ENCODE measurements around the gene NIPA2.

DNA sequence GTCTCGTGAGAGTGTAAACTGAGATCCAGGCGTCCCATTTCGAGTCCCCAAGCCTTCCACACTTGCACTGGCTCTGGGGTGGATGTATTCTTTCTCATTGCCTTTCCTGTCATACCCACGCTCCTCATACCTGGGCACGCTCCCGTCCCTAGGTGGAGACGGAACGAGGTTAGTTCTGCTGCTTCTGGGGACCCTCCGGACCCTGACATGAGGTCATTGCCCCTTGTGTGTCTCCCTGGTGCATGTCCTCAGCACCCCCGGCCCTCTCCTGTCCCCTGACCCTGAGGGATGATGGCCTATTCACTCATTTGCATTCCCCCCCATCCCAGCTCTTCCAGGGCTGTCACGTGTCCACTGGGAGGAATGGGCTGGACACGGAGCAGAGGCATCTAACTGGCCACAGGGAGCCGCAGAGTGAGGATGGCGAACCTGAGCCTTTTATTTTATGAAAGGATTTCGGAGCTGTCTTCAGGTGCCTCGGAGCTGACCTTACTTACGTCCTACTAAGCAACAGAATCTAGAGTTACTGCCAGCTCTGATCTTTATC, 43.8 kb upstream of the NIPA2 start:
- TF ChIP-seq, protein P1, sequence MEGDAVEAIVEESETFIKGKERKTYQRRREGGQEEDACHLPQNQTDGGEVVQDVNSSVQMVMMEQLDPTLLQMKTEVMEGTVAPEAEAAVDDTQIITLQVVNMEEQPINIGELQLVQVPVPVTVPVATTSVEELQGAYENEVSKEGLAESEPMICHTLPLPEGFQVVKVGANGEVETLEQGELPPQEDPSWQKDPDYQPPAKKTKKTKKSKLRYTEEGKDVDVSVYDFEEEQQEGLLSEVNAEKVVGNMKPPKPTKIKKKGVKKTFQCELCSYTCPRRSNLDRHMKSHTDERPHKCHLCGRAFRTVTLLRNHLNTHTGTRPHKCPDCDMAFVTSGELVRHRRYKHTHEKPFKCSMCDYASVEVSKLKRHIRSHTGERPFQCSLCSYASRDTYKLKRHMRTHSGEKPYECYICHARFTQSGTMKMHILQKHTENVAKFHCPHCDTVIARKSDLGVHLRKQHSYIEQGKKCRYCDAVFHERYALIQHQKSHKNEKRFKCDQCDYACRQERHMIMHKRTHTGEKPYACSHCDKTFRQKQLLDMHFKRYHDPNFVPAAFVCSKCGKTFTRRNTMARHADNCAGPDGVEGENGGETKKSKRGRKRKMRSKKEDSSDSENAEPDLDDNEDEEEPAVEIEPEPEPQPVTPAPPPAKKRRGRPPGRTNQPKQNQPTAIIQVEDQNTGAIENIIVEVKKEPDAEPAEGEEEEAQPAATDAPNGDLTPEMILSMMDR (IDR thresholded peaks at IDR 0.05; ENCODE audit: insufficient read depth, low read depth, low read length): no peak
- no peak for TF ChIP-seq EZH2 (IDR thresholded peaks at IDR 0.05; ENCODE audit: insufficient read depth, low read length)

Data from astrocyte (in vitro differentiated cells and primary cell).